B cell (primary cell): ENCODE results near the gene AP3D1. TPM values are rescaled to one million over a fixed set of nuclear protein-coding genes. Genes with fewer than 3 reads are reported as not detected.

Experiments
- ATAC-seq: fragments of 200-7000 bp; cut with Tn5 transposase; one replicate; pipeline ENCODE4 v1.10.0; 2021; ENCODE audit warnings: low read depth, mild to moderate bottlenecking, moderate number of reproducible peaks, moderate library complexity
- CTCF ChIA-PET: fragments of 350-600 bp; sonication (Branson Sonifier 250); formaldehyde crosslinking; loops from one replicate; lab custom pipeline; 2021; ENCODE audit warnings: antibody characterized with exemption, inconsistent platforms; lab: Charles Lee
- POLR2A ChIA-PET: fragments of 350-600 bp; sonication (Branson Sonifier 250); formaldehyde crosslinking; loops from one replicate; lab custom pipeline; 2021; ENCODE audit warnings: antibody characterized with exemption; lab: Charles Lee
- DNase-seq: peaks from one replicate; pipeline ENCODE4 v3.0.0; 2013
- H2AFZ ChIP-seq: 2 replicates; pipeline ENCODE4 v1.6.1; 2012; ENCODE audit warnings: mild to moderate bottlenecking, low read depth, low read length; ENCODE audit not compliant: insufficient read depth, poor library complexity, severe bottlenecking
- H3K27ac ChIP-seq, 2 donors: 1 replicate in 1 of 2; 2 replicates in 1 of 2; pipeline ENCODE4 v1.5.1; 2012 to 2013; ENCODE audit warnings: low read length in 2 of 2, mild to moderate bottlenecking in 2 of 2, moderate library complexity in 1 of 2
- H3K27me3 ChIP-seq, 4 experiments: fragments of 200-600 bp in 1 of 4; sonication (generic) in 1 of 4; replicated peaks in 1 of 4; 1 replicate in 2 of 4; 2 replicates in 2 of 4; pipeline versions ENCODE4 v1.6.1 to v1.7.0; 2013 to 2016; ENCODE audit warnings: low read length in 3 of 4, mild to moderate bottlenecking in 2 of 4, mixed read lengths in 1 of 4, moderate library complexity in 1 of 4; ENCODE audit not compliant: insufficient read depth in 4 of 4, control insufficient read depth in 3 of 4; ENCODE audit errors: control extremely low read depth in 1 of 4
- H3K36me3 ChIP-seq, 2 experiments: replicated peaks in 1 of 2; 1 replicate in 1 of 2; 2 replicates in 1 of 2; pipeline versions ENCODE4 v1.6.1 to v1.7.1; 2013; ENCODE audit warnings: low read length in 1 of 2; ENCODE audit not compliant: insufficient read depth in 2 of 2, control insufficient read depth in 1 of 2; ENCODE audit errors: control extremely low read depth in 1 of 2, extremely low read depth in 1 of 2
- H3K4me1 ChIP-seq, 2 donors: fragments of 200-600 bp in 1 of 2; sonication (generic) in 1 of 2; 1 replicate in 1 of 2; 2 replicates in 1 of 2; pipeline versions ENCODE4 v1.5.1 to v1.6.1; 2013 to 2017; ENCODE audit warnings: low read length in 2 of 2; ENCODE audit not compliant: control insufficient read depth in 2 of 2, insufficient read depth in 2 of 2
- H3K4me2 ChIP-seq: replicated peaks from 2 replicates; pipeline ENCODE3; 2012; ENCODE audit warnings: mild to moderate bottlenecking, low read depth, low read length; ENCODE audit not compliant: poor library complexity, severe bottlenecking
- H3K4me3 ChIP-seq, 5 experiments: fragments of 200-600 bp in 1 of 5; sonication (generic) in 1 of 5; 1 replicate in 3 of 5; 2 replicates in 2 of 5; pipeline versions ENCODE4 v1.5.1 to v1.7.0; 2011 to 2016; ENCODE audit warnings: low read length in 4 of 5, mild to moderate bottlenecking in 4 of 5, low read depth in 2 of 5, control low read depth in 1 of 5, moderate library complexity in 1 of 5; ENCODE audit not compliant: insufficient read depth in 1 of 5; ENCODE audit errors: control extremely low read depth in 1 of 5, extremely low read depth in 1 of 5
- H3K79me2 ChIP-seq: fragments of 200-600 bp; sonication (generic); one replicate; pipeline ENCODE4 v1.6.0; 2016; ENCODE audit warnings: low read length; ENCODE audit not compliant: control insufficient read depth, insufficient read depth
- H3K9ac ChIP-seq: fragments of 200-600 bp; sonication (generic); 2 replicates; pipeline ENCODE4 v1.6.1; 2017; ENCODE audit warnings: mild to moderate bottlenecking, low read length, moderate library complexity
- H3K9me3 ChIP-seq, 3 donors: one replicate each; pipeline versions ENCODE4 v1.6.1 to v1.7.1; 2013; ENCODE audit warnings: low read length in 2 of 3; ENCODE audit not compliant: control insufficient read depth in 2 of 3, insufficient read depth in 1 of 3; ENCODE audit errors: control extremely low read depth in 1 of 3
- H4K20me1 ChIP-seq: 2 replicates; pipeline ENCODE4 v1.6.0; 2012; ENCODE audit warnings: mild to moderate bottlenecking, low read length; ENCODE audit not compliant: insufficient read depth, control insufficient read depth, poor library complexity, severe bottlenecking
- H3K27ac Mint-ChIP-seq: one replicate; pipeline ENCODE4 v1.8.0; 2021; ENCODE audit warnings: mixed read lengths
- H3K27me3 Mint-ChIP-seq: one replicate; pipeline ENCODE4 v1.8.0; 2021; ENCODE audit warnings: mixed read lengths
- H3K4me1 Mint-ChIP-seq: one replicate; pipeline ENCODE4 v1.8.0; 2021; ENCODE audit warnings: mixed read lengths
- H3K4me3 Mint-ChIP-seq: one replicate; pipeline ENCODE4 v1.8.0; 2021; ENCODE audit warnings: mixed read lengths
- H3K9me3 Mint-ChIP-seq: one replicate; pipeline ENCODE4 v1.8.0; 2022; ENCODE audit warnings: mixed read lengths; ENCODE audit not compliant: insufficient read depth
- CTCF ChIP-seq: fragments of 200-600 bp; IDR thresholded peaks from one replicate; pipeline ENCODE4 v1.8.0; 2022; ENCODE audit warnings: antibody characterized with exemption, mild to moderate bottlenecking
- EZH2 ChIP-seq: IDR thresholded peaks from 2 replicates; pipeline ENCODE4 v1.6.1; 2012; ENCODE audit warnings: borderline replicate concordance, low read depth, mild to moderate bottlenecking, moderate library complexity, low read length; ENCODE audit not compliant: insufficient read depth, poor library complexity, severe bottlenecking
- WGBS: methylation state at CpG from one replicate; pipeline ENCODE4 v1.1.5; 2013; ENCODE audit warnings: missing lambda C conversion rate; ENCODE audit not compliant: insufficient coverage; 5-methylcytosine and 5-hydroxymethylcytosine counted together
- intact Hi-C: fragments of 100-400 bp; cut with micrococcal nuclease; formaldehyde crosslinking; loops from one replicate; pipeline ENCODE4 v1.10.0; 2022
- polyA plus RNA-seq: library from polyadenylated mRNA; depleted of rRNA; stranded (reverse); fragments of >200 nt; gene quantifications from 2 replicates; pipeline ENCODE4 v1.2.3, GENCODE V29; 2012
- total RNA-seq, 2 donors: library from RNA; stranded (reverse); fragments of 120-200 nt in 1 of 2; gene quantifications; 1 replicate in 1 of 2; 2 replicates in 1 of 2; pipeline versions ENCODE4 v1.2.3 to v1.2.4, GENCODE V29; 2013 to 2022

The AP3D1 gene
- total and polyA plus RNA-seq, 2 donors (not counting 1 experiment from before 2014, with no cell fraction given), result 96.4 to 114 TPM

GRCh38 chr19:2101417-2102335 is 49.7 kb downstream of the AP3D1 start:
- no peak overlapping the region for H3K27ac Mint-ChIP-seq
- peaks cover 8% of the 10 kb centered on the region for H3K4me1 Mint-ChIP-seq
- ChIA-PET CTCF (no interaction called here), POLR2A (no interaction called here)
- H2AFZ ChIP-seq, result no peak overlapping the region
- H3K9me3 ChIP-seq, result peaks cover 0 to 22% (median 0%) of the 10 kb centered on the region in 3 donors
- H3K4me1 ChIP-seq, result peaks cover 9 to 13% of the 10 kb centered on the region in 2 donors
- H3K4me3 Mint-ChIP-seq, result no peak overlapping the region
- no peaks in the 10 kb centered on the region for H3K9me3 Mint-ChIP-seq
- H3K4me3 ChIP-seq, result no peak overlapping the region
- no peak overlapping the region for H3K27ac ChIP-seq
- WGBS, result 96% methylated on average over 42 of the region's 45 CpGs
- peaks cover 1 to 48% of the 10 kb centered on the region in 2 experiments for H3K36me3 ChIP-seq
- no peaks in the 10 kb centered on the region for H3K27me3 ChIP-seq
- peaks cover 34% of the 10 kb centered on the region for H4K20me1 ChIP-seq
- H3K9ac ChIP-seq, result no peak overlapping the region
- TF ChIP-seq CTCF, result no peak
- TF ChIP-seq EZH2, result no peak
- no peaks in the 10 kb centered on the region for H3K27me3 Mint-ChIP-seq
- DNase-seq (no peak), ATAC-seq (no peak)
- no peak overlapping the region for H3K4me2 ChIP-seq
- peaks cover 66% of the 10 kb centered on the region for H3K79me2 ChIP-seq
- intact Hi-C loops, result no loop called here

DNA sequence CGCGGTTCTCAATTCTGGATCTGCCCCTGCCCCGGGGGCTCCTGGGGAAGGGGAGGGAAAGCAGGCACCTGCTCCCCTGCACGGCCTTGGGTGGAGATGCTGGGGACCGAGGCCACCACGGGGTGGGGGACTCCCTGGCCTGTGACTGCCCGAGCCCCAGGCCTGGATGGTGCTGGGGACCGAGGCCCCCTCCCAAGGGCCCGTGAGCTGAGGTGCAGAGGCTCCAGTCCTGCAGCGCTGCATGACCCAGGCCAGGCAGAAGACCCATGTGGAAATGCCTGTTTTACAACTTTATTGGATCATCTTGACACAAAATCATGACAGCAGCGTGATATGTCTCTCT is 50.7 kb downstream of the AP3D1 start:
- Mint-ChIP-seq H3K4me3 (no peak overlapping the region), H3K27ac (no peak overlapping the region), H3K9me3 (no peaks in the 10 kb centered on the region), H3K27me3 (no peaks in the 10 kb centered on the region), H3K4me1 (peaks cover 10% of the 10 kb centered on the region)
- Histone ChIP-seq H3K27ac (no peak overlapping the region), H3K36me3 (peaks cover 1 to 40% of the 10 kb centered on the region in 2 experiments), H3K4me1 (peaks cover 9 to 13% of the 10 kb centered on the region in 2 donors), H3K4me3 (no peak overlapping the region), H2AFZ (no peak overlapping the region), H4K20me1 (peaks cover 34% of the 10 kb centered on the region), H3K4me2 (no peak overlapping the region), H3K9ac (no peak overlapping the region), H3K9me3 (peaks cover 0 to 18% (median 0%) of the 10 kb centered on the region in 3 donors), H3K27me3 (no peaks in the 10 kb centered on the region), H3K79me2 (peaks cover 71% of the 10 kb centered on the region)
- ChIA-PET CTCF (no interaction called here), POLR2A (no interaction called here)
- intact Hi-C loops, result no loop called here
- WGBS, result 97% methylated on average over 10 of the region's 11 CpGs
- ATAC-seq (no peak), DNase-seq (no peak)
- TF ChIP-seq EZH2 (no peak), CTCF (no peak)
